Esophagus squamous epithelium (tissue), 4 donors: ENCODE measurements around the gene RFC5.

Source experiments
- POLR2A ChIP-seq, 4 donors: fragments of 450-650 bp; IDR thresholded peaks; one replicate each; pipeline ENCODE4 v1.6.1; 2017; ENCODE audit warnings: antibody characterized with exemption in 4 of 4, mild to moderate bottlenecking in 4 of 4, moderate library complexity in 3 of 4
- TF ChIP-seq, protein P1 (sequence below), 6 experiments: fragments of 450-650 bp in 4 of 6; fragments of 200-600 bp in 2 of 6; sonication (generic) in 2 of 6; IDR thresholded peaks; one replicate each; pipeline ENCODE4 v1.5.1; 2016 to 2019; ENCODE audit warnings: antibody characterized with exemption in 6 of 6, mild to moderate bottlenecking in 4 of 6, moderate library complexity in 4 of 6

DNA sequence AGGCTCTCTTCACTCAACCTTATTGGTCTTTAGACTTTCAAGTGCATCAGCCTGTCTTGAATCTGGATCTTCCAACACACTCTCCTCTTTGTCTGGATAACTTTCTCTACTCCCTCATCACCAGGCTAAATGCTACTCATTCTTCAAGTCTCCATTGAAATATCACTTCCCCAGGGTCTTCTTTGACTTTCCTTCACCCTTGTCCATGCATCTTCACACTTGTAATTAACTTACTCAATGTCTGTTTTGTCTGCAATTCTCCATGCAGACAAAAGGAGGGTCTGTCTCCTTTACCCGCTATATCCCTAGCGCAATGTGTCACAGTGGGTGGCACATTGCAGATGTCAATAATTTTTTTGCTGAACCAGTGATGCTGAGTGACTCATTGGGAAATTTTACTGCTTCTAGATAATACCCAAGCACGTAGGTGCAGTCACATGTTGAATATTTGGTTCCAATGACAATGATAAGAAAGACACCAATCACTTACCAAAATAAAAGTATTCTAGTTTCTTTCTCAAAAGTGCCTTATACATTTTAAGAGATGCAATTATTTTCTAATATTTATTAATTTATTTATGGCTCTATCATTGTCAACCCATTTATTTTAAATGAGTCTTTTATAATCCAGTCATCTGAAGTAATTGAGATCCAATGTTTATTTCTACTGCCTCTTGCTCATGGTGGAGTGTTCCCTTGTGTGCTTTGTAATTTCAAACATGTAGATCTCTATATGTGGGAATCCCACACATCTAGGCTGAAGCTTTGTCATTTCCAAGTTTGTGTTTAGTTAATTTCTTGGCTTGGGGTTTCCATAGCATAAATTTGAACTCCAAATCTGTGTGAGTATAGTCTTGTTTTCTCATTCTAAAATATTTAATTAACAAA is 21.7 kb upstream of the RFC5 start:
- TF ChIP-seq, protein P1, sequence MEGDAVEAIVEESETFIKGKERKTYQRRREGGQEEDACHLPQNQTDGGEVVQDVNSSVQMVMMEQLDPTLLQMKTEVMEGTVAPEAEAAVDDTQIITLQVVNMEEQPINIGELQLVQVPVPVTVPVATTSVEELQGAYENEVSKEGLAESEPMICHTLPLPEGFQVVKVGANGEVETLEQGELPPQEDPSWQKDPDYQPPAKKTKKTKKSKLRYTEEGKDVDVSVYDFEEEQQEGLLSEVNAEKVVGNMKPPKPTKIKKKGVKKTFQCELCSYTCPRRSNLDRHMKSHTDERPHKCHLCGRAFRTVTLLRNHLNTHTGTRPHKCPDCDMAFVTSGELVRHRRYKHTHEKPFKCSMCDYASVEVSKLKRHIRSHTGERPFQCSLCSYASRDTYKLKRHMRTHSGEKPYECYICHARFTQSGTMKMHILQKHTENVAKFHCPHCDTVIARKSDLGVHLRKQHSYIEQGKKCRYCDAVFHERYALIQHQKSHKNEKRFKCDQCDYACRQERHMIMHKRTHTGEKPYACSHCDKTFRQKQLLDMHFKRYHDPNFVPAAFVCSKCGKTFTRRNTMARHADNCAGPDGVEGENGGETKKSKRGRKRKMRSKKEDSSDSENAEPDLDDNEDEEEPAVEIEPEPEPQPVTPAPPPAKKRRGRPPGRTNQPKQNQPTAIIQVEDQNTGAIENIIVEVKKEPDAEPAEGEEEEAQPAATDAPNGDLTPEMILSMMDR (IDR thresholded peaks at IDR 0.05), result no peak
- no peak for TF ChIP-seq POLR2A (IDR thresholded peaks at IDR 0.05)
